BE2C (cell line): ENCODE measurements around the gene COX7A2.

Experiments
- DNase-seq: peaks from one replicate; pipeline ENCODE4 v3.0.0-alpha.2; 2020
- H3K27me3 ChIP-seq: fragments of 250-450 bp; sonication (Bioruptor Pico); 2 replicates; pipeline ENCODE4 v1.5.1; 2020; ENCODE audit warnings: mild to moderate bottlenecking
- H3K36me3 ChIP-seq: fragments of 250-450 bp; sonication (Bioruptor Pico); 2 replicates; pipeline ENCODE4 v1.5.1; 2020; ENCODE audit warnings: mild to moderate bottlenecking
- H3K4me1 ChIP-seq: fragments of 250-450 bp; sonication (Bioruptor Pico); 2 replicates; pipeline ENCODE4 v1.5.1; 2020
- H3K4me3 ChIP-seq: 2 replicates; pipeline ENCODE4 v1.5.1; 2011; ENCODE audit warnings: low read depth, low read length
- H3K9me3 ChIP-seq: fragments of 250-450 bp; sonication (Bioruptor Pico); 2 replicates; pipeline ENCODE4 v1.5.1; 2020
- CTCF ChIP-seq: IDR thresholded peaks from 2 replicates; pipeline ENCODE4 v1.5.1; 2012; ENCODE audit warnings: mild to moderate bottlenecking, low read depth, low read length

The COX7A2 gene

GRCh38 chr6:75287424-75287823, 43.8 kb upstream of the COX7A2 start:
- Histone ChIP-seq H3K9me3 (no peaks in the 10 kb centered on the region), H3K27me3 (no peaks in the 10 kb centered on the region), H3K36me3 (no peaks in the 10 kb centered on the region), H3K4me3 (no peak overlapping the region), H3K4me1 (no peaks in the 10 kb centered on the region)
- no peak for DNase-seq
- TF ChIP-seq CTCF: no peak

DNA sequence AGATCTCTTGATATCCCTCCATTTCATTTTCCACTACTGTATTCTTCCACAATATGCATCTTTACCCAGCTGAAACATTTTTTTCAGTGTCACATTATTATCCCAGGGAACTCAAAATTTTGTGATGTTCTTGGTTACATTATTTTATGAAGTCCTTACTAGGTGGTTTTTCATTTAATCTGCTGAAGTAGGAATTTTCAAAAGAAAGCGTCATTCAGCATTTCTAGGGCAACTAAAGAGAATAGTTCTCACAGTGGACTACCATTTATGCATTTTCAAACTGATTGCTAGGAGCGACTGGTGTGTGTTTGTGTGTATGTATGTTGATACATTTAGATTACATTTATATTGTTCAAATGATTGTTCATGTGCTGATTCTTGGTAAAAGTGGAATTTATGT, 43.4 kb upstream of the COX7A2 start:
- DNase-seq: no peak

GRCh38 chr6:75285283-75285639, 41.7 kb upstream of the COX7A2 start:
- DNase-seq: no peak
- Histone ChIP-seq H3K36me3 (no peaks in the 10 kb centered on the region), H3K4me1 (no peaks in the 10 kb centered on the region; the same call in 1 of the 2 replicates), H3K27me3 (no peaks in the 10 kb centered on the region), H3K4me3 (peak overlapping the region; percentile 68), H3K9me3 (no peaks in the 10 kb centered on the region)
- TF ChIP-seq CTCF: no peak

More for the DNA sequence above, 43.4 kb upstream of the COX7A2 start:
- no peaks in the 10 kb centered on the region for H3K9me3 ChIP-seq
- no peaks in the 10 kb centered on the region for H3K27me3 ChIP-seq
- no peak for TF ChIP-seq CTCF
- H3K4me3 ChIP-seq: no peak overlapping the region
- no peaks in the 10 kb centered on the region for H3K36me3 ChIP-seq
- H3K4me1 ChIP-seq: no peaks in the 10 kb centered on the region

- no peaks in the 10 kb centered on the region for H3K27me3 ChIP-seq
- no peaks in the 10 kb centered on the region for H3K9me3 ChIP-seq
- peaks cover 5% of the 10 kb centered on the region for H3K4me1 ChIP-seq
- peak within 1 kb of the TSS; percentile 68 for H3K4me3 ChIP-seq
- peak; percentile 95 for DNase-seq
- H3K36me3 ChIP-seq: no peaks in the 10 kb centered on the region
- TF ChIP-seq CTCF: no peak
Observed at GRCh38 chr6:75284632-75285282, 41.2 kb upstream of the COX7A2 start, which contains the start of gene TMEM30A. Gene TMEM30A (minus strand): TSS chr6:75284792. CDS start chr6:75284638, 154 bp downstream.

DNA sequence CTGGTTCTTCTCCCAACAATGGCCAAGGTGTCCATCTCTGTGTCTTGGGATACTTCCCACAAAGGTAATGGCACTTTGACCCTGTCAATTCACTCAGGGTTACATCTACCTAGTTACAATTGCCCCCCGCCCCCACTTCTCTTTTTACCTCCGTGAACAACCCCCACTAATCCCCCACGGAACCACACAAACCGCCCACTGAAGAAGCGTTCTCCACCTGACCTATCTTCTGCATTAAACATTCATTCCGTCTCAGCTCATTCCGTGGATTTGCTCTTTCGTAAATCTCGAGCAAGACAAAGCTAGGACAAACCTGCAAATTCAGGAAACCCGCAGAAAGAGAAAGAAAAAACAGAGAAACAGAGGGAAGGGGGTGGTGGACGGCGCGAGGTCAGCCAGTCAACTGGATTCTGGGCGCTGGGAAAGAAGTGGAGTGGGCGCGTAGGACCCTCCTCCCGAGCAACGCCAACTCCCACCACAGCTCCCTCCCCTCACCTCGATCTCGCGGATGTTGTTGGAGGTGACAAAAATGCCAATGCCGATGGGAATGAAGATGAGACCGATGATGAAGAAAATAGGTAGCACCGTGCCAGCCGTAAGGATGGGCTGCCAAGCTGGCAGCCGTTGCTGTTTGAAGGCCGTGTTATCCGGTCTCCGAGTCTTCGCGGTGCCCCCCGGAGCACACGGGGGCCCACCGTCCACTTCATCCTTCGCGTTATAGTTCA, 40.5 kb upstream of the COX7A2 start:
- Histone ChIP-seq H3K4me3 (peak overlapping the region; percentile 68), H3K27me3 (no peaks in the 10 kb centered on the region), H3K4me1 (peaks cover 8% of the 10 kb centered on the region), H3K36me3 (no peaks in the 10 kb centered on the region), H3K9me3 (no peaks in the 10 kb centered on the region)
- no peak for TF ChIP-seq CTCF
- DNase-seq: peak; percentile 27

DNA sequence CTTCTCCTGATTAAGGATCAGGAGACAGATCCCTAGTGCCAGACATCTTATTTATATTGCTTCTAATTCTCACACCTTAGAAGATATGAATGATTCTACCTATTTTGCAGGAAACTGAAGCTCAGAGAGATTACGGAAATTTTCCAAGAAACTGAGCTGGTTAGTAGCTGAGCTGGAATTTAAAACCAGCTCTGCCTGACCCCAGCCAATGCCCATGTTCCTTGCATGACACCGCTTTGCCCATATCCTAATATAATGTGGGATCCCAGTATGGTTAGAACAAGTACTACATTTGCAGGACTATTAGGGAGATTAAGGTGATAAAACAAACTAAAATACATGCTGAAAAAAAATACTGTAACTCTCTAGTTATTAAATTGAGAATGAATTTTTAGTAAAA, 39.1 kb upstream of the COX7A2 start:
- DNase-seq: no peak
- H3K4me1 ChIP-seq: peaks cover 13% of the 10 kb centered on the region

More for the DNA sequence above, 39.1 kb upstream of the COX7A2 start:
- Histone ChIP-seq H3K27me3 (no peaks in the 10 kb centered on the region), H3K9me3 (no peaks in the 10 kb centered on the region), H3K36me3 (no peaks in the 10 kb centered on the region), H3K4me3 (peak overlapping the region; percentile 68)
- TF ChIP-seq CTCF: no peak
